ENCODE data around the gene DPYSL4. TPM values are rescaled to one million over a fixed set of nuclear protein-coding genes. Genes with fewer than 3 reads are reported as not detected.

DPYSL4 gene
- total RNA-seq, 2 donors from 2014 or later = 4.1 to 22.6 TPM

DNA sequence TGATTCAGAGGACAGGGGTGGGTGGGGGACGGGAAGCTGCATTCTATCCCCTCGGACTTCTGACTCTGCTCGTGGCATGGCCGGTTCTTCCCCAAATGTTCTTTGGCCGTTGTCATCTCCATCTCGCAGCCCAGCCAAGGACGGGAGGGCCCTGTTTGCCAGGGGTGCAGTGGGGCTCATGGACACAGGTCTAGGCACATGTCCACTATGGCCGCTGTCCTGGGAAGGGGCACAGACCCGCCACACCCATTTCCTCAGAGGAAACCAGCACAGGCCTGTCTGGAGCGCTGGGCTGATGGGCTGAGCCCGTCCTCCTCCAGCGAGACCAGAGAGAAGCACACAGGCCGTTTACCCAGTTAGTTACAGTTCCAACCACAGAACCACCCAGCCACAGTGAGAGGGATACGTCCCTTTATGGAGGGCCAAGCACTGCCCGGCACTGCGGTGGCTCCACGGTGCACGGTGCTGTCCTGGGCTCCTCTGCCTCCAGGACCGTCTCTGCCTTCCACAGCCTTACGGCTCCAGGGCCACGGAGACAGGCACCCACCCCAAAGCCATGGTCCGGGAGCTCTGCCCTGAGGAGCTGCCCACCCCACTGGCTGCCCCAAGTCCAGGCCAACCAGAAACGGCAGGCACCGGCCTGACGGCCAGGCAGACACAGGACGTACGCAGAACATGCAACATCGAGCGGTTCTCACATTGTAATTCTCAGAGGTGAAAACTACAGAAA, 20.2 kb downstream of the DPYSL4 start:
- TF ChIP-seq, protein P1, sequence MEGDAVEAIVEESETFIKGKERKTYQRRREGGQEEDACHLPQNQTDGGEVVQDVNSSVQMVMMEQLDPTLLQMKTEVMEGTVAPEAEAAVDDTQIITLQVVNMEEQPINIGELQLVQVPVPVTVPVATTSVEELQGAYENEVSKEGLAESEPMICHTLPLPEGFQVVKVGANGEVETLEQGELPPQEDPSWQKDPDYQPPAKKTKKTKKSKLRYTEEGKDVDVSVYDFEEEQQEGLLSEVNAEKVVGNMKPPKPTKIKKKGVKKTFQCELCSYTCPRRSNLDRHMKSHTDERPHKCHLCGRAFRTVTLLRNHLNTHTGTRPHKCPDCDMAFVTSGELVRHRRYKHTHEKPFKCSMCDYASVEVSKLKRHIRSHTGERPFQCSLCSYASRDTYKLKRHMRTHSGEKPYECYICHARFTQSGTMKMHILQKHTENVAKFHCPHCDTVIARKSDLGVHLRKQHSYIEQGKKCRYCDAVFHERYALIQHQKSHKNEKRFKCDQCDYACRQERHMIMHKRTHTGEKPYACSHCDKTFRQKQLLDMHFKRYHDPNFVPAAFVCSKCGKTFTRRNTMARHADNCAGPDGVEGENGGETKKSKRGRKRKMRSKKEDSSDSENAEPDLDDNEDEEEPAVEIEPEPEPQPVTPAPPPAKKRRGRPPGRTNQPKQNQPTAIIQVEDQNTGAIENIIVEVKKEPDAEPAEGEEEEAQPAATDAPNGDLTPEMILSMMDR (IDR thresholded peaks at IDR 0.05) = no peak
- TF ChIP-seq POLR2AphosphoS5 (IDR thresholded peaks at IDR 0.05) = no peak
- TF ChIP-seq POLR2A (IDR thresholded peaks at IDR 0.05) = no peak
- intact Hi-C loops (cut with DNase I) = no loop called here
- Histone ChIP-seq H3K9me3 (no peaks in the 10 kb centered on the region), H3K27ac (no peak overlapping the region), H3K4me1 (replicated peaks) (no peaks in the 10 kb centered on the region), H3K36me3 (no peaks in the 10 kb centered on the region), H3K27me3 (replicated peaks; ENCODE audit: insufficient read depth) (no peaks in the 10 kb centered on the region), H3K4me3 (no peak overlapping the region)
- WGBS = 84% methylated on average over 18 of the region's 29 CpGs
- DNase-seq (ENCODE audit: low spot score) = no peak

GRCh38 chr10:132207536-132208461, 21.1 kb downstream of the DPYSL4 start:
- Histone ChIP-seq H3K36me3 (no peaks in the 10 kb centered on the region), H3K4me1 (replicated peaks) (no peaks in the 10 kb centered on the region), H3K27ac (no peak overlapping the region), H3K27me3 (replicated peaks; ENCODE audit: insufficient read depth) (no peaks in the 10 kb centered on the region), H3K4me3 (no peak overlapping the region), H3K9me3 (no peaks in the 10 kb centered on the region)
- 72% methylated on average over 32 of the region's 48 CpGs for WGBS
- no peak for DNase-seq (ENCODE audit: low spot score)
- TF ChIP-seq, protein P1 (IDR thresholded peaks at IDR 0.05) = no peak
- no peak for TF ChIP-seq POLR2A (IDR thresholded peaks at IDR 0.05)
- no peak for TF ChIP-seq POLR2AphosphoS5 (IDR thresholded peaks at IDR 0.05)
- intact Hi-C loops (cut with DNase I) = no loop called here

DNA sequence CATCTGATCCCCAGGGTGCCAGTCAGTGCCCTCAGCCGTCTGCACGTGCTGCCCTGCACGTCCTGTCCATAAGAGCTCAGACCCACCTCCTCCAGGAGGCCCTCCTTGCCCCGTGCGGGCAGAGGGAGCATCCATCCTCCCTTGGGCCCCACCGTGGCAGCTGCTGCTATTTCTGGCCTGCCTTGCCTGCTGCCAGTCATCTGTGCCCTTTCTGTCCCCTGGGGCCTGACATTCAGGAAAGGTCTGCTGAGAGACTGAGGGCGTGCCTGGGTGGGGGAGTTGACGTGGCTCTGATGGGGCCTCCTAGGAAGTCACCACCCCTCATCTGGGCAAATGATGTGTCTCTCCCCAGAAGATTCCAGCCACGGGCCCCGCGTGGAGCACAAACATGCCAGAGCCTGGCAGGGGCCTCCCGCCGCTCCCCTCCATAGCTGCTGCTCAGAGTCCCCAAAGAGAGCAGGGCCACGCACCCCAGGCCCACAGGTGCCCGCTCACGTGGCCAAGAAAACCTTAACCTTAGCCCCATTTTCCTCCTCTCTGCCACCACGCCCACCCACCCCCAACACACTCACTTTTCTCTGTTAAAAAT, 21.8 kb downstream of the DPYSL4 start:
- WGBS = 76% methylated on average over 17 of the region's 17 CpGs
- no peaks in the 10 kb centered on the region for H3K9me3 ChIP-seq

DNA sequence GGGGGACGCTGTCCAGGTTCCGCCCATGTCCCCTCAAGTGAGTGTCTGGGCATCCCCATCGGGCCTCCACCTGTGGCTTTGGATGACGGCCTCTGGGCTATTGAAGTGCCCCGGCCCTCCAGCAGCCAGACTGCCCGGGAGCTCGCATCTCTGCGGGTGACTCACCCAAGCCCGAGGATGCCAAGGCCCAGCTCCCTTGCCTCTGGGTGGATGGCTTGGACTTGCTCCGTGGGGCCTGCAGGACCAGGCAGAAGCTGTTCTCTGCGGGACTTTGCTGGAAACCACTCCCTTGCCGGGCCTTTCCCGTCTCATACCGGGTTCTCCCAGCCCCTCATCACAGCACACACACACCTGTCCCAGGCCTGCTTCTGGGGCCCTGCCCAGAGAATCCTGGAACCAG, 22.4 kb downstream of the DPYSL4 start:
- 90% methylated on average over 14 of the region's 14 CpGs for WGBS
- H3K9me3 ChIP-seq = no peaks in the 10 kb centered on the region
- H3K36me3 ChIP-seq = no peaks in the 10 kb centered on the region
- H3K27me3 ChIP-seq (replicated peaks; ENCODE audit: insufficient read depth) = no peaks in the 10 kb centered on the region
- no peaks in the 10 kb centered on the region for H3K4me1 ChIP-seq (replicated peaks)
- no peak for TF ChIP-seq POLR2A (IDR thresholded peaks at IDR 0.05)
- TF ChIP-seq POLR2AphosphoS5 (IDR thresholded peaks at IDR 0.05) = no peak
- TF ChIP-seq, protein P1 (IDR thresholded peaks at IDR 0.05) = no peak
- H3K27ac ChIP-seq = no peak overlapping the region
- DNase-seq (ENCODE audit: low spot score) = no peak
- intact Hi-C loops (cut with DNase I) = no loop called here
- H3K4me3 ChIP-seq = no peak overlapping the region

More for the DNA sequence above, 21.8 kb downstream of the DPYSL4 start:
- Histone ChIP-seq H3K36me3 (no peaks in the 10 kb centered on the region), H3K4me3 (no peak overlapping the region), H3K4me1 (replicated peaks) (no peaks in the 10 kb centered on the region), H3K27me3 (replicated peaks; ENCODE audit: insufficient read depth) (no peaks in the 10 kb centered on the region), H3K27ac (no peak overlapping the region)
- DNase-seq (ENCODE audit: low spot score) = no peak
- TF ChIP-seq POLR2AphosphoS5 (IDR thresholded peaks at IDR 0.05) (no peak), POLR2A (IDR thresholded peaks at IDR 0.05) (no peak)
- TF ChIP-seq, protein P1 (IDR thresholded peaks at IDR 0.05) = no peak
- intact Hi-C loops (cut with DNase I) = no loop called here

Measured in prostate gland (tissue), 2 donors.